Measurements from ENCODE around the gene TAB2.

DNA sequence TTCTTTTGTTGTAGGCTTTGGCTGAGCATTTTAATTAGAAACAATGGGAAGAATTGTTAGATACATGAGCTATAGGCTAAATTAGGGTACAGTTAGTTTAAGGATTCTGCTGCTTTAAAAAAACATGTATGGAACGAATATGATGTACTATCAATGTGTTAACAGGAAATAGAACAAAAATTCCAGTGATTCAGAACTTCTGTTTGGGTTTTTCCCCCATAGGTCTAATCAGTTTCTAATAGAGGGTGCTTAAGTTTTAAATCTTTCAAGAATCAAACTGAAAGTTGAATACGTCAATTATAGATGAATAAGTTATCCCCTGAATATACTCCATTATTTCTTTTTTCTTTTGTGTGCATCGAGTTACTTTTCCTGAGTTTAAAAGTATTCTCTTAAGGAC, 1.9 kb downstream of the TAB2 start:
- TF ChIP-seq, protein P1, sequence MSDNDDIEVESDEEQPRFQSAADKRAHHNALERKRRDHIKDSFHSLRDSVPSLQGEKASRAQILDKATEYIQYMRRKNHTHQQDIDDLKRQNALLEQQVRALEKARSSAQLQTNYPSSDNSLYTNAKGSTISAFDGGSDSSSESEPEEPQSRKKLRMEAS (IDR thresholded peaks at IDR 0.05): no peak
- TF ChIP-seq, protein P2, sequence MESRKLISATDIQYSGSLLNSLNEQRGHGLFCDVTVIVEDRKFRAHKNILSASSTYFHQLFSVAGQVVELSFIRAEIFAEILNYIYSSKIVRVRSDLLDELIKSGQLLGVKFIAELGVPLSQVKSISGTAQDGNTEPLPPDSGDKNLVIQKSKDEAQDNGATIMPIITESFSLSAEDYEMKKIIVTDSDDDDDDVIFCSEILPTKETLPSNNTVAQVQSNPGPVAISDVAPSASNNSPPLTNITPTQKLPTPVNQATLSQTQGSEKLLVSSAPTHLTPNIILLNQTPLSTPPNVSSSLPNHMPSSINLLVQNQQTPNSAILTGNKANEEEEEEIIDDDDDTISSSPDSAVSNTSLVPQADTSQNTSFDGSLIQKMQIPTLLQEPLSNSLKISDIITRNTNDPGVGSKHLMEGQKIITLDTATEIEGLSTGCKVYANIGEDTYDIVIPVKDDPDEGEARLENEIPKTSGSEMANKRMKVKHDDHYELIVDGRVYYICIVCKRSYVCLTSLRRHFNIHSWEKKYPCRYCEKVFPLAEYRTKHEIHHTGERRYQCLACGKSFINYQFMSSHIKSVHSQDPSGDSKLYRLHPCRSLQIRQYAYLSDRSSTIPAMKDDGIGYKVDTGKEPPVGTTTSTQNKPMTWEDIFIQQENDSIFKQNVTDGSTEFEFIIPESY (IDR thresholded peaks at IDR 0.05; ENCODE audit: extremely low read depth, insufficient replicate concordance, low read length): no peak
- TF ChIP-seq EZH2 (IDR thresholded peaks at IDR 0.05) (no peak), ZFX (IDR thresholded peaks at IDR 0.05) (no peak), ZNF274 (IDR thresholded peaks at IDR 0.05; ENCODE audit: low read depth, low read length) (no peak), POLR2A (IDR thresholded peaks at IDR 0.05; ENCODE audit: borderline replicate concordance, extremely low read depth, insufficient read depth, insufficient read length) (no peak), POLR2AphosphoS5 (IDR thresholded peaks at IDR 0.05; ENCODE audit: low read depth, low read length) (no peak), EZH2phosphoT487 (IDR thresholded peaks at IDR 0.05; ENCODE audit: borderline replicate concordance) (no peak), YY1 (IDR thresholded peaks at IDR 0.05; ENCODE audit: extremely low read depth, insufficient replicate concordance, low read depth, low read length) (no peak), SIN3A (IDR thresholded peaks at IDR 0.05; ENCODE audit: low read depth) (no peak)
- TF ChIP-seq, protein P3, sequence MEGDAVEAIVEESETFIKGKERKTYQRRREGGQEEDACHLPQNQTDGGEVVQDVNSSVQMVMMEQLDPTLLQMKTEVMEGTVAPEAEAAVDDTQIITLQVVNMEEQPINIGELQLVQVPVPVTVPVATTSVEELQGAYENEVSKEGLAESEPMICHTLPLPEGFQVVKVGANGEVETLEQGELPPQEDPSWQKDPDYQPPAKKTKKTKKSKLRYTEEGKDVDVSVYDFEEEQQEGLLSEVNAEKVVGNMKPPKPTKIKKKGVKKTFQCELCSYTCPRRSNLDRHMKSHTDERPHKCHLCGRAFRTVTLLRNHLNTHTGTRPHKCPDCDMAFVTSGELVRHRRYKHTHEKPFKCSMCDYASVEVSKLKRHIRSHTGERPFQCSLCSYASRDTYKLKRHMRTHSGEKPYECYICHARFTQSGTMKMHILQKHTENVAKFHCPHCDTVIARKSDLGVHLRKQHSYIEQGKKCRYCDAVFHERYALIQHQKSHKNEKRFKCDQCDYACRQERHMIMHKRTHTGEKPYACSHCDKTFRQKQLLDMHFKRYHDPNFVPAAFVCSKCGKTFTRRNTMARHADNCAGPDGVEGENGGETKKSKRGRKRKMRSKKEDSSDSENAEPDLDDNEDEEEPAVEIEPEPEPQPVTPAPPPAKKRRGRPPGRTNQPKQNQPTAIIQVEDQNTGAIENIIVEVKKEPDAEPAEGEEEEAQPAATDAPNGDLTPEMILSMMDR (IDR thresholded peaks at IDR 0.05 in 2 of 3, conservative IDR thresholded peaks at IDR 0.05 in 1 of 3; ENCODE audit: borderline replicate concordance in 1 of 3, insufficient read depth in 1 of 3, low read depth in 2 of 3, low read length in 2 of 3): no peak
- TF ChIP-seq, protein P4, sequence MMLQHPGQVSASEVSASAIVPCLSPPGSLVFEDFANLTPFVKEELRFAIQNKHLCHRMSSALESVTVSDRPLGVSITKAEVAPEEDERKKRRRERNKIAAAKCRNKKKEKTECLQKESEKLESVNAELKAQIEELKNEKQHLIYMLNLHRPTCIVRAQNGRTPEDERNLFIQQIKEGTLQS (IDR thresholded peaks at IDR 0.05): no peak
- TF ChIP-seq, protein P5, sequence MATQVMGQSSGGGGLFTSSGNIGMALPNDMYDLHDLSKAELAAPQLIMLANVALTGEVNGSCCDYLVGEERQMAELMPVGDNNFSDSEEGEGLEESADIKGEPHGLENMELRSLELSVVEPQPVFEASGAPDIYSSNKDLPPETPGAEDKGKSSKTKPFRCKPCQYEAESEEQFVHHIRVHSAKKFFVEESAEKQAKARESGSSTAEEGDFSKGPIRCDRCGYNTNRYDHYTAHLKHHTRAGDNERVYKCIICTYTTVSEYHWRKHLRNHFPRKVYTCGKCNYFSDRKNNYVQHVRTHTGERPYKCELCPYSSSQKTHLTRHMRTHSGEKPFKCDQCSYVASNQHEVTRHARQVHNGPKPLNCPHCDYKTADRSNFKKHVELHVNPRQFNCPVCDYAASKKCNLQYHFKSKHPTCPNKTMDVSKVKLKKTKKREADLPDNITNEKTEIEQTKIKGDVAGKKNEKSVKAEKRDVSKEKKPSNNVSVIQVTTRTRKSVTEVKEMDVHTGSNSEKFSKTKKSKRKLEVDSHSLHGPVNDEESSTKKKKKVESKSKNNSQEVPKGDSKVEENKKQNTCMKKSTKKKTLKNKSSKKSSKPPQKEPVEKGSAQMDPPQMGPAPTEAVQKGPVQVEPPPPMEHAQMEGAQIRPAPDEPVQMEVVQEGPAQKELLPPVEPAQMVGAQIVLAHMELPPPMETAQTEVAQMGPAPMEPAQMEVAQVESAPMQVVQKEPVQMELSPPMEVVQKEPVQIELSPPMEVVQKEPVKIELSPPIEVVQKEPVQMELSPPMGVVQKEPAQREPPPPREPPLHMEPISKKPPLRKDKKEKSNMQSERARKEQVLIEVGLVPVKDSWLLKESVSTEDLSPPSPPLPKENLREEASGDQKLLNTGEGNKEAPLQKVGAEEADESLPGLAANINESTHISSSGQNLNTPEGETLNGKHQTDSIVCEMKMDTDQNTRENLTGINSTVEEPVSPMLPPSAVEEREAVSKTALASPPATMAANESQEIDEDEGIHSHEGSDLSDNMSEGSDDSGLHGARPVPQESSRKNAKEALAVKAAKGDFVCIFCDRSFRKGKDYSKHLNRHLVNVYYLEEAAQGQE (IDR thresholded peaks at IDR 0.05; ENCODE audit: low read depth): no peak

All from HCT116 (cell line).